K562 (cell line): ENCODE results near the gene ASS1. TPM values are rescaled to one million over a fixed set of nuclear protein-coding genes. Genes with fewer than 3 reads are reported as not detected.

Experiments used
- ATAC-seq: fragments of 200-7000 bp; cut with Tn5 transposase; 3 replicates; pipeline ENCODE4 v1.9.1; 2020; ENCODE audit warnings: moderate library complexity
- BruUV-seq: library from RNA; stranded (reverse); fragments of 400-500 nt; replicated peaks from 2 replicates; lab custom pipeline; 2021; lab: Mats Ljungman, UMichigan
- CTCF ChIA-PET: fragments of 300-600 bp; formaldehyde crosslinking; extraction: SDS; loops from one replicate; lab custom pipeline; 2021; ENCODE audit warnings: low intra/inter-chr PET ratio; lab: Yijun Ruan, JAX
- POLR2A ChIA-PET: fragments of 300-600, 350-650 bp; sonication (Branson Sonifier 250); formaldehyde crosslinking; extraction: SDS; loops from one replicate; lab custom pipeline; 2021; ENCODE audit warnings: antibody characterized with exemption, inconsistent platforms; lab: Yijun Ruan, JAX
- DNase-seq, 4 experiments: peaks; one replicate each; pipeline versions ENCODE4 v3.0.0 to v3.0.0-alpha.2; 2011 to 2018; ENCODE audit warnings: low spot score in 3 of 4, mixed read lengths in 3 of 4; ENCODE audit errors: extremely low read depth in 1 of 4
- FAIRE-seq: peaks from 2 replicates; lab custom pipeline; 2011; peaks lifted over from hg19 to GRCh38; lab: Jason Lieb, UNC
- H2AFZ ChIP-seq: 2 replicates; pipeline ENCODE4 v1.6.0; 2011; ENCODE audit warnings: low read depth, low read length, control low read depth, inconsistent platforms
- H3K27ac ChIP-seq: fragments of 200-600 bp; 3 replicates; pipeline ENCODE4 v1.8.0; 2011; ENCODE audit warnings: low read depth, mild to moderate bottlenecking, control low read depth, inconsistent platforms, low read length, moderate library complexity, mixed read lengths; ENCODE audit errors: extremely low read depth
- H3K27me3 ChIP-seq, 2 experiments: fragments of 300-600 bp in 1 of 2; 2 replicates in 1 of 2; 3 replicates in 1 of 2; pipeline versions ENCODE4 v1.6.0 to v1.8.0; 2011; ENCODE audit warnings: inconsistent platforms in 2 of 2, low read length in 2 of 2, mild to moderate bottlenecking in 1 of 2, mixed read lengths in 1 of 2, moderate library complexity in 1 of 2; ENCODE audit not compliant: control insufficient read depth in 2 of 2, insufficient read depth in 2 of 2
- H3K36me3 ChIP-seq: fragments of 300-600 bp; 3 replicates; pipeline ENCODE4 v1.8.0; 2011; ENCODE audit warnings: mild to moderate bottlenecking, low read length, inconsistent platforms; ENCODE audit not compliant: control insufficient read depth, insufficient read depth
- H3K4me1 ChIP-seq, 2 experiments: fragments of 200-600 bp in 1 of 2; replicated peaks in 1 of 2; 2 replicates in 1 of 2; 3 replicates in 1 of 2; pipeline versions ENCODE4 v1.5.1 to v1.8.0; 2011; ENCODE audit warnings: inconsistent platforms in 2 of 2, low read length in 2 of 2, mild to moderate bottlenecking in 1 of 2, mixed read lengths in 1 of 2, moderate library complexity in 1 of 2; ENCODE audit not compliant: control insufficient read depth in 2 of 2, insufficient read depth in 2 of 2
- H3K4me2 ChIP-seq: 2 replicates; pipeline ENCODE4 v1.6.1; 2011; ENCODE audit warnings: low read length, control low read depth, inconsistent platforms, mixed read lengths; ENCODE audit not compliant: insufficient read depth
- H3K4me3 ChIP-seq: fragments of 200-600 bp; sonication (generic), shearing (Covaris generic); 2 replicates; pipeline ENCODE4 v1.5.1; 2016; ENCODE audit warnings: control low read depth, inconsistent platforms
- H3K79me2 ChIP-seq: fragments of 200-600 bp; 3 replicates; pipeline ENCODE4 v1.8.0; 2011; ENCODE audit warnings: low read length, inconsistent platforms; ENCODE audit not compliant: control insufficient read depth, insufficient read depth
- H3K9ac ChIP-seq, 2 experiments: 2 replicates each; pipeline versions ENCODE4 v1.6.0 to v1.6.1; 2011; ENCODE audit warnings: low read depth in 2 of 2, low read length in 2 of 2, control low read depth in 1 of 2, inconsistent platforms in 1 of 2, mild to moderate bottlenecking in 1 of 2, mixed read lengths in 1 of 2; ENCODE audit not compliant: insufficient read depth in 1 of 2
- H3K9me1 ChIP-seq: one replicate; pipeline ENCODE4 v1.6.0; 2011; ENCODE audit warnings: inconsistent platforms, mild to moderate bottlenecking, low read length, moderate library complexity; ENCODE audit not compliant: control insufficient read depth, insufficient read depth
- H3K9me3 ChIP-seq: replicated peaks from 2 replicates; pipeline ENCODE4 v1.5.1; 2011; ENCODE audit warnings: low read depth, low read length, inconsistent platforms; ENCODE audit not compliant: control insufficient read depth, insufficient read depth
- H4K20me1 ChIP-seq: replicated peaks from 2 replicates; pipeline ENCODE4 v1.6.1; 2011; ENCODE audit warnings: low read length, inconsistent platforms, mixed read lengths; ENCODE audit not compliant: control insufficient read depth, insufficient read depth
- CBFB ChIP-seq: sonication (generic); formaldehyde crosslinking; IDR thresholded peaks from 2 replicates; pipeline ENCODE4 v1.4.0; 2020; ENCODE audit warnings: mild to moderate bottlenecking, missing genetic modification reagents
- EGR1 ChIP-seq: fragments of 450-650 bp; conservative IDR thresholded peaks from 2 replicates; pipeline ENCODE4 v1.6.1; 2017; ENCODE audit warnings: mild to moderate bottlenecking
- FOXK1 ChIP-seq: sonication (generic); formaldehyde crosslinking; IDR thresholded peaks from 2 replicates; pipeline ENCODE4 v1.8.0; 2022; ENCODE audit warnings: missing genetic modification reagents, mild to moderate bottlenecking, borderline replicate concordance
- GATAD2B ChIP-seq: fragments of 450-650 bp; IDR thresholded peaks from 2 replicates; pipeline ENCODE4 v1.6.1; 2017; ENCODE audit warnings: mild to moderate bottlenecking, borderline replicate concordance
- HLTF ChIP-seq: fragments of 450-650 bp; IDR thresholded peaks from 2 replicates; pipeline ENCODE4 v1.6.1; 2016
- MAFK ChIP-seq: IDR thresholded peaks from 2 replicates; pipeline ENCODE4 v1.6.1; 2011; ENCODE audit warnings: low read length, improper control_type of control experiment
- NEUROD1 ChIP-seq: fragments of 150-350 bp; IDR thresholded peaks from 2 replicates; pipeline ENCODE4 v1.6.1; 2014; ENCODE audit warnings: borderline replicate concordance, low read length, low read depth; ENCODE audit not compliant: partially characterized antibody
- PCBP1 ChIP-seq: fragments of 200-400 bp; formaldehyde crosslinking; IDR thresholded peaks from 2 replicates; pipeline ENCODE4 v1.6.1; 2018; ENCODE audit warnings: mild to moderate bottlenecking, low read depth, low read length; ENCODE audit not compliant: poor library complexity, severe bottlenecking
- SRSF7 ChIP-seq: fragments of 200-400 bp; formaldehyde crosslinking; optimal IDR thresholded peaks from 2 replicates; pipeline ENCODE3; 2017; ENCODE audit warnings: mild to moderate bottlenecking, low read depth, low read length
- ZNF197 ChIP-seq: fragments of 200-800 bp; sonication (Bioruptor generic); IDR thresholded peaks from 2 replicates; pipeline ENCODE4 v1.6.1; 2016; ENCODE audit warnings: low read depth, missing genetic modification characterization, missing compliant biosample characterization
- ZNF239 ChIP-seq: fragments of 250-450 bp; sonication (Bioruptor Pico); IDR thresholded peaks from 2 replicates; pipeline ENCODE4 v1.4.0; 2020; ENCODE audit warnings: mild to moderate bottlenecking
- ZNF311 ChIP-seq: fragments of 250-450 bp; sonication (Bioruptor Pico); IDR thresholded peaks from 2 replicates; pipeline ENCODE4 v1.4.0; 2020; ENCODE audit warnings: mild to moderate bottlenecking, moderate library complexity
- ZNF695 ChIP-seq: fragments of 450-650 bp; formaldehyde crosslinking; IDR thresholded peaks from 2 replicates; pipeline ENCODE4 v1.4.0; 2020; ENCODE audit warnings: mild to moderate bottlenecking, moderate library complexity
- ZNF699 ChIP-seq: fragments of 250-450 bp; sonication (Bioruptor Pico); IDR thresholded peaks from 2 replicates; pipeline ENCODE4 v1.8.0; 2021; ENCODE audit warnings: mild to moderate bottlenecking, moderate library complexity; ENCODE audit not compliant: insufficient replicate concordance
- ZNF77 ChIP-seq: fragments of 250-450 bp; sonication (Bioruptor Pico); IDR thresholded peaks from 2 replicates; pipeline ENCODE4 v1.5.0; 2020
- WGBS: fragments of 100-300 bp; shearing (Covaris generic); methylation state at CpG from one replicate; pipeline ENCODE4 v1.1.6; 2016; ENCODE audit warnings: low coverage, mixed read lengths; ENCODE audit not compliant: insufficient coverage; ENCODE audit errors: missing lambda C conversion rate; 5-methylcytosine and 5-hydroxymethylcytosine counted together
- in situ Hi-C: fragments of 300-500 bp; cut with MboI; formaldehyde crosslinking; loops from 4 replicates; pipeline ENCODE4 v1.15.0; 2018; ENCODE audit warnings: inconsistent platforms, mixed read lengths
- intact Hi-C: fragments of 100-400 bp; cut with micrococcal nuclease; formaldehyde crosslinking; loops from 2 replicates; pipeline ENCODE4 v1.14.2; 2022
- polyA plus RNA-seq, 8 experiments: library from polyadenylated mRNA; depleted of rRNA in 4 of 8; stranded (reverse) in 5 of 8; unstranded in 3 of 8; fragments of >200 nt; fragmentation: Nextera tagmentation in 2 of 8; fragmentation: Illumina TruSeq in 1 of 8; extraction: Ambion mirVana in 2 of 8; extraction: Trizol in 1 of 8; gene quantifications; 2 replicates each; pipeline versions ENCODE4 v1.2.1 to v1.2.3, GENCODE V29; 2011 to 2014; ENCODE audit warnings: inconsistent platforms in 1 of 8, missing spikeins in 1 of 8
- total RNA-seq, 7 experiments: library from RNA; depleted of rRNA in 6 of 7; stranded (reverse); fragments of >200 nt in 6 of 7; fragmentation: Illumina TruSeq in 2 of 7; extraction: Trizol in 2 of 7; gene quantifications; 2 replicates each; pipeline versions ENCODE4 v1.2.1 to v1.2.3, GENCODE V29; 2011 to 2021; ENCODE audit warnings: low replicate concordance in 1 of 7
- TF ChIP-seq, protein P1 (sequence below): fragments of 250-450 bp; sonication (Bioruptor Pico); IDR thresholded peaks from 2 replicates; pipeline ENCODE4 v1.9.0; 2021; ENCODE audit warnings: mild to moderate bottlenecking, inconsistent platforms
- TF ChIP-seq, protein P2 (sequence below): fragments of 250-450 bp; sonication (Bioruptor Pico); IDR thresholded peaks from 2 replicates; pipeline ENCODE4 v1.8.0; 2022; ENCODE audit warnings: inconsistent platforms, mild to moderate bottlenecking, moderate library complexity, borderline replicate concordance
- TF ChIP-seq, protein P3 (sequence below): IDR thresholded peaks from 2 replicates; pipeline ENCODE4 v1.6.1; 2011; ENCODE audit warnings: borderline replicate concordance, low read depth, mild to moderate bottlenecking, moderate library complexity, low read length; ENCODE audit not compliant: insufficient read depth, poor library complexity, severe bottlenecking

ASS1 gene
- total and polyA plus RNA-seq, 9 of the 15 experiments (the other 6 are each of a cell fraction or from before 2014, with no cell fraction given), result 1.5 to 5.7 (median 3.7) TPM

DNA sequence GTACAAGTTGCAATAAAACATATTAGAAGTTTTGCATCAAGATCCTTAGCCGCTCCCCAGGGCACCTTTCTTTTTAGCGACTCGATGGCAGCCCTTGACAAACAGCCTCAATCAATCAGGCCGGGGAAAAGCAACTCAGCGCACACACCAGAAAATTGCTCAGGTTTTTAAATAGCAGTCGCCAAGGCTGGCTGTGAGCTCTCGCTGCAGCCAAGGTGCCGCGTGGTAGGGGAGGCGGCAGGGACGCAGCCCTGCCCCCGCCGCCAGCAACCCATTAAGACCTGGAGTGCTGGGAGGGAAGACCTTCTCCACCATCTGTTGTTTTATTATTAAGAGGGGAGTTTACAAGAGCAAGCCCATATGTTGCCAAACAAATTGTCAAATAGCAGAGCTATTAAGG lies 22.6 kb downstream of the ASS1 start:
- ATAC-seq, result no peak
- in situ Hi-C loops, result no loop called here
- H2AFZ ChIP-seq, result no peak overlapping the region
- H3K4me2 ChIP-seq, result no peak overlapping the region
- no peaks in the 10 kb centered on the region for H3K9me3 ChIP-seq
- H3K27me3 ChIP-seq, result peaks cover 3 to 39% of the 10 kb centered on the region in 2 experiments; a peak in 4 of 5 replicates
- ChIA-PET POLR2A (interaction anchor here (0.6 to 1.2 kb wide), 2 partner anchors 8 to 118 kb away, joined by 3 to 5 read pairs; no protein-coding TSS in a partner anchor), CTCF (no interaction called here)
- H3K27ac ChIP-seq, result no peak overlapping the region
- BruUV-seq, result no TSS peak
- no peaks in the 10 kb centered on the region for H3K9me1 ChIP-seq
- no peak for DNase-seq
- no peaks in the 10 kb centered on the region for H3K79me2 ChIP-seq
- intact Hi-C loops, result no loop called here
- no peak for FAIRE-seq
- no peak overlapping the region for H3K4me3 ChIP-seq
- no peaks in the 10 kb centered on the region for H3K36me3 ChIP-seq
- peaks cover 4% of the 10 kb centered on the region; the same call in 1 of the 2 replicates for H4K20me1 ChIP-seq
- H3K4me1 ChIP-seq, result peaks cover 0 to 53% of the 10 kb centered on the region in 2 experiments; a peak in 2 of 5 replicates
- no peak overlapping the region for H3K9ac ChIP-seq
- 27% methylated on average over 12 of the region's 13 CpGs for WGBS
- TF ChIP-seq EGR1 (no peak), GATAD2B (no peak), ZNF197 (no peak), NEUROD1 (no peak), CBFB (CRISPR knock-in tag) (no peak), FOXK1 (CRISPR knock-in tag) (no peak), ZNF699 (no peak), ZNF695 (CRISPR knock-in tag) (no peak), HLTF (no peak), ZNF311 (CRISPR knock-in tag) (no peak), SRSF7 (no peak), MAFK (no peak), ZNF239 (CRISPR knock-in tag) (no peak), PCBP1 (no peak), ZNF77 (CRISPR knock-in tag) (no peak)
- TF ChIP-seq, protein P1, sequence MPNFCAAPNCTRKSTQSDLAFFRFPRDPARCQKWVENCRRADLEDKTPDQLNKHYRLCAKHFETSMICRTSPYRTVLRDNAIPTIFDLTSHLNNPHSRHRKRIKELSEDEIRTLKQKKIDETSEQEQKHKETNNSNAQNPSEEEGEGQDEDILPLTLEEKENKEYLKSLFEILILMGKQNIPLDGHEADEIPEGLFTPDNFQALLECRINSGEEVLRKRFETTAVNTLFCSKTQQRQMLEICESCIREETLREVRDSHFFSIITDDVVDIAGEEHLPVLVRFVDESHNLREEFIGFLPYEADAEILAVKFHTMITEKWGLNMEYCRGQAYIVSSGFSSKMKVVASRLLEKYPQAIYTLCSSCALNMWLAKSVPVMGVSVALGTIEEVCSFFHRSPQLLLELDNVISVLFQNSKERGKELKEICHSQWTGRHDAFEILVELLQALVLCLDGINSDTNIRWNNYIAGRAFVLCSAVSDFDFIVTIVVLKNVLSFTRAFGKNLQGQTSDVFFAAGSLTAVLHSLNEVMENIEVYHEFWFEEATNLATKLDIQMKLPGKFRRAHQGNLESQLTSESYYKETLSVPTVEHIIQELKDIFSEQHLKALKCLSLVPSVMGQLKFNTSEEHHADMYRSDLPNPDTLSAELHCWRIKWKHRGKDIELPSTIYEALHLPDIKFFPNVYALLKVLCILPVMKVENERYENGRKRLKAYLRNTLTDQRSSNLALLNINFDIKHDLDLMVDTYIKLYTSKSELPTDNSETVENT (CRISPR knock-in tag), result no peak
- TF ChIP-seq, protein P2, sequence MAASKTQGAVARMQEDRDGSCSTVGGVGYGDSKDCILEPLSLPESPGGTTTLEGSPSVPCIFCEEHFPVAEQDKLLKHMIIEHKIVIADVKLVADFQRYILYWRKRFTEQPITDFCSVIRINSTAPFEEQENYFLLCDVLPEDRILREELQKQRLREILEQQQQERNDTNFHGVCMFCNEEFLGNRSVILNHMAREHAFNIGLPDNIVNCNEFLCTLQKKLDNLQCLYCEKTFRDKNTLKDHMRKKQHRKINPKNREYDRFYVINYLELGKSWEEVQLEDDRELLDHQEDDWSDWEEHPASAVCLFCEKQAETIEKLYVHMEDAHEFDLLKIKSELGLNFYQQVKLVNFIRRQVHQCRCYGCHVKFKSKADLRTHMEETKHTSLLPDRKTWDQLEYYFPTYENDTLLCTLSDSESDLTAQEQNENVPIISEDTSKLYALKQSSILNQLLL (CRISPR knock-in tag), result no peak
- TF ChIP-seq, protein P3, sequence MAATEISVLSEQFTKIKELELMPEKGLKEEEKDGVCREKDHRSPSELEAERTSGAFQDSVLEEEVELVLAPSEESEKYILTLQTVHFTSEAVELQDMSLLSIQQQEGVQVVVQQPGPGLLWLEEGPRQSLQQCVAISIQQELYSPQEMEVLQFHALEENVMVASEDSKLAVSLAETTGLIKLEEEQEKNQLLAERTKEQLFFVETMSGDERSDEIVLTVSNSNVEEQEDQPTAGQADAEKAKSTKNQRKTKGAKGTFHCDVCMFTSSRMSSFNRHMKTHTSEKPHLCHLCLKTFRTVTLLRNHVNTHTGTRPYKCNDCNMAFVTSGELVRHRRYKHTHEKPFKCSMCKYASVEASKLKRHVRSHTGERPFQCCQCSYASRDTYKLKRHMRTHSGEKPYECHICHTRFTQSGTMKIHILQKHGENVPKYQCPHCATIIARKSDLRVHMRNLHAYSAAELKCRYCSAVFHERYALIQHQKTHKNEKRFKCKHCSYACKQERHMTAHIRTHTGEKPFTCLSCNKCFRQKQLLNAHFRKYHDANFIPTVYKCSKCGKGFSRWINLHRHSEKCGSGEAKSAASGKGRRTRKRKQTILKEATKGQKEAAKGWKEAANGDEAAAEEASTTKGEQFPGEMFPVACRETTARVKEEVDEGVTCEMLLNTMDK, result no peak
